Measurements from ENCODE around the gene VEZT. TPM values are rescaled to one million over a fixed set of nuclear protein-coding genes. Genes with fewer than 3 reads are reported as not detected.
A peak's percentile ranks its signal among the peaks of the same experiment; 100 is the strongest.
"Not testable (repeated sequence)": the region's sequence is repeated elsewhere in the genome, so short reads cannot be mapped to it uniquely, and the experiment has no call there.

Gene VEZT
- 37.4 TPM for polyA plus RNA-seq (2012; ENCODE audit: insufficient read depth, insufficient read length)

- DNase-seq (ENCODE audit: low read depth, low spot score), result peak; percentile 99
- peak within 1 kb of the TSS; percentile 88 for H3K4me3 ChIP-seq (ENCODE audit: low read length)
Observed at GRCh38 chr12:95217377-95218149, at the start of gene VEZT, which contains the start of gene FGD6. TSS of gene VEZT (plus strand) at chr12:95217807. CDS start at chr12:95217851, 44 bp downstream. TSS of gene FGD6 (minus strand) at chr12:95217467. CDS start at chr12:95217240, 227 bp downstream.

- no peak overlapping the region for H3K4me3 ChIP-seq (ENCODE audit: low read length)
- DNase-seq (ENCODE audit: low read depth, low spot score), result no peak
Observed at GRCh38 chr12:95168746-95169145, 48.9 kb upstream of the VEZT start.

GRCh38 chr12:95169368-95169767 is 48.2 kb upstream of the VEZT start:
- no peak overlapping the region for H3K4me3 ChIP-seq (ENCODE audit: low read length)
- no peak for DNase-seq (ENCODE audit: low read depth, low spot score)

- DNase-seq (ENCODE audit: low read depth, low spot score), result no peak
- H3K4me3 ChIP-seq (ENCODE audit: low read length), result no peak overlapping the region
Observed at GRCh38 chr12:95173392-95174251, 44.0 kb upstream of the VEZT start.

- DNase-seq (ENCODE audit: low read depth, low spot score), result no peak
- no peak overlapping the region for H3K4me3 ChIP-seq (ENCODE audit: low read length)
Observed at GRCh38 chr12:95177201-95177768, 40.3 kb upstream of the VEZT start.

GRCh38 chr12:95178136-95178535 is 39.5 kb upstream of the VEZT start:
- no peak for DNase-seq (ENCODE audit: low read depth, low spot score)
- H3K4me3 ChIP-seq (ENCODE audit: low read length), result no peak overlapping the region

- H3K4me3 ChIP-seq (ENCODE audit: low read length), result no peak overlapping the region
- no peak for DNase-seq (ENCODE audit: low read depth, low spot score)
Observed at GRCh38 chr12:95179011-95179410, 38.6 kb upstream of the VEZT start.

- DNase-seq (ENCODE audit: low read depth, low spot score), result no peak
- no peak overlapping the region for H3K4me3 ChIP-seq (ENCODE audit: low read length)
Observed at GRCh38 chr12:95181103-95181502, 36.5 kb upstream of the VEZT start.

GRCh38 chr12:95182868-95183415 is 34.7 kb upstream of the VEZT start:
- no peak for DNase-seq (ENCODE audit: low read depth, low spot score)
- H3K4me3 ChIP-seq (ENCODE audit: low read length), result no peak overlapping the region

GRCh38 chr12:95184121-95184520 is 33.5 kb upstream of the VEZT start:
- DNase-seq (ENCODE audit: low read depth, low spot score), result no peak
- no peak overlapping the region for H3K4me3 ChIP-seq (ENCODE audit: low read length)

GRCh38 chr12:95185072-95185471 is 32.5 kb upstream of the VEZT start:
- DNase-seq (ENCODE audit: low read depth, low spot score), result no peak
- no peak overlapping the region for H3K4me3 ChIP-seq (ENCODE audit: low read length)

- H3K4me3 ChIP-seq (ENCODE audit: low read length), result no peak overlapping the region
- no peak for DNase-seq (ENCODE audit: low read depth, low spot score)
Observed at GRCh38 chr12:95185854-95186253, 31.8 kb upstream of the VEZT start.

GRCh38 chr12:95187865-95188415 is 29.7 kb upstream of the VEZT start:
- no peak overlapping the region for H3K4me3 ChIP-seq (ENCODE audit: low read length)

GRCh38 chr12:95191060-95191696 is 26.4 kb upstream of the VEZT start:
- DNase-seq (ENCODE audit: low read depth, low spot score), result no peak
- no peak overlapping the region for H3K4me3 ChIP-seq (ENCODE audit: low read length)

More at GRCh38 chr12:95187865-95188415, 29.7 kb upstream of the VEZT start:
- no peak for DNase-seq (ENCODE audit: low read depth, low spot score)

- H3K4me3 ChIP-seq (ENCODE audit: low read length), result no peak overlapping the region
- DNase-seq (ENCODE audit: low read depth, low spot score), result no peak
Observed at GRCh38 chr12:95192271-95192670, 25.3 kb upstream of the VEZT start.

GRCh38 chr12:95193139-95193538 is 24.5 kb upstream of the VEZT start:
- no peak overlapping the region for H3K4me3 ChIP-seq (ENCODE audit: low read length)
- no peak for DNase-seq (ENCODE audit: low read depth, low spot score)

- no peak overlapping the region for H3K4me3 ChIP-seq (ENCODE audit: low read length)
- DNase-seq (ENCODE audit: low read depth, low spot score), result no peak
Observed at GRCh38 chr12:95195122-95195521, 22.5 kb upstream of the VEZT start.

GRCh38 chr12:95196875-95197569 is 20.6 kb upstream of the VEZT start:
- H3K4me3 ChIP-seq (ENCODE audit: low read length); DNase-seq (ENCODE audit: low read depth, low spot score): not testable (repeated sequence)

All from Jurkat, Clone E6-1 (cell line).